Loucy (cell line): Measurements from ENCODE around the gene UBE2G1.

Experiments
- CTCF ChIP-seq: fragments of 200-600 bp; sonication (generic); conservative IDR thresholded peaks from 2 replicates; pipeline ENCODE4 v1.5.1; 2014; ENCODE audit warnings: mild to moderate bottlenecking, antibody characterized with exemption, low read length
- EZH2phosphoT487 ChIP-seq: fragments of 200-600 bp; IDR thresholded peaks from 2 replicates; pipeline ENCODE4 v1.6.1; 2018; ENCODE audit warnings: antibody characterized with exemption, mild to moderate bottlenecking, moderate library complexity, borderline replicate concordance

GRCh38 chr17:4293572-4293971 lies 72.9 kb downstream of the UBE2G1 start:
- TF ChIP-seq CTCF = no peak
- no peak for TF ChIP-seq EZH2phosphoT487
